Measurements from ENCODE around the gene CFAP92.

DNA sequence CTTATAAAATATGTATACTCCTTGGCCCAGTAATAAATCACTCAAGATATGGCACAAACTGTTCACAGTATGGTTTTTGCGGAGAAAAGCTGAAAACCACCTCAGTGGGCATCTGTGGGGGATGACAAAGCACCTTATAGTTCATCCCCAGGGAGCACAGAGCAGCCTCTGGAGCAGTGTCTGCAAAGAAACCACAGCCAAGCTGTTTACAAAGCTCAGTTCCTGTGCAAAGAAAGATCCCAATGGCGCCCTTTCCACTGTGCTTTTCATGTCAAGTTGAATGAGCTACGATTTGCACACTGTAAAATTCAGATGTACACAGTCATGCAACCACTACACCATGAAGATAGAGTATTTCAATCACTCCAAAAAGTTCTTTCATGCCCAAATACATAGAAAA is 4.7 kb upstream of the CFAP92 start:
- TF ChIP-seq, protein P1, sequence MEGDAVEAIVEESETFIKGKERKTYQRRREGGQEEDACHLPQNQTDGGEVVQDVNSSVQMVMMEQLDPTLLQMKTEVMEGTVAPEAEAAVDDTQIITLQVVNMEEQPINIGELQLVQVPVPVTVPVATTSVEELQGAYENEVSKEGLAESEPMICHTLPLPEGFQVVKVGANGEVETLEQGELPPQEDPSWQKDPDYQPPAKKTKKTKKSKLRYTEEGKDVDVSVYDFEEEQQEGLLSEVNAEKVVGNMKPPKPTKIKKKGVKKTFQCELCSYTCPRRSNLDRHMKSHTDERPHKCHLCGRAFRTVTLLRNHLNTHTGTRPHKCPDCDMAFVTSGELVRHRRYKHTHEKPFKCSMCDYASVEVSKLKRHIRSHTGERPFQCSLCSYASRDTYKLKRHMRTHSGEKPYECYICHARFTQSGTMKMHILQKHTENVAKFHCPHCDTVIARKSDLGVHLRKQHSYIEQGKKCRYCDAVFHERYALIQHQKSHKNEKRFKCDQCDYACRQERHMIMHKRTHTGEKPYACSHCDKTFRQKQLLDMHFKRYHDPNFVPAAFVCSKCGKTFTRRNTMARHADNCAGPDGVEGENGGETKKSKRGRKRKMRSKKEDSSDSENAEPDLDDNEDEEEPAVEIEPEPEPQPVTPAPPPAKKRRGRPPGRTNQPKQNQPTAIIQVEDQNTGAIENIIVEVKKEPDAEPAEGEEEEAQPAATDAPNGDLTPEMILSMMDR (IDR thresholded peaks at IDR 0.05) = no peak
- TF ChIP-seq POLR2A (IDR thresholded peaks at IDR 0.05) (no peak), POLR2AphosphoS5 (IDR thresholded peaks at IDR 0.05) (no peak), EP300 (IDR thresholded peaks at IDR 0.05) (no peak)

All from sigmoid colon (tissue), 4 donors.